Vagina (tissue), 2 donors: ENCODE results near the gene BLM.

ENCODE experiments used
- CTCF ChIP-seq, 3 experiments: fragments of 450-650 bp in 2 of 3; fragments of 200-600 bp in 1 of 3; sonication (generic) in 1 of 3; IDR thresholded peaks; one replicate each; pipeline ENCODE4 v1.5.1; 2017 to 2019; ENCODE audit warnings: antibody characterized with exemption in 3 of 3, mild to moderate bottlenecking in 2 of 3, moderate library complexity in 2 of 3
- POLR2AphosphoS5 ChIP-seq, 2 donors: sonication (generic); formaldehyde crosslinking; IDR thresholded peaks; one replicate each; pipeline ENCODE4 v1.9.0; 2017; ENCODE audit warnings: antibody characterized with exemption in 2 of 2, mild to moderate bottlenecking in 2 of 2, low read depth in 1 of 2; ENCODE audit not compliant: insufficient read depth in 1 of 2

GRCh38 chr15:90789462-90789861 lies 72.3 kb downstream of the BLM start:
- TF ChIP-seq CTCF (IDR thresholded peaks at IDR 0.05) (no peak), POLR2AphosphoS5 (IDR thresholded peaks at IDR 0.05; ENCODE audit: insufficient read depth in 1 of 2, low read depth in 1 of 2) (no peak)
